GM19043 (cell line): ENCODE results near the gene VPS13D.

Experiments
- ATAC-seq: cut with Tn5 transposase; IDR thresholded peaks from one replicate; pipeline ENCODE4 v1.9.1; 2021; ENCODE audit warnings: low read depth; ENCODE audit not compliant: unreplicated experiment

The VPS13D gene

GRCh38 chr1:12556368-12556930 lies 326.6 kb downstream of the VPS13D start:
- ATAC-seq, result no peak

GRCh38 chr1:12556957-12557935 lies 327.4 kb downstream of the VPS13D start:
- ATAC-seq, result no peak

GRCh38 chr1:12561121-12561520 lies 331.3 kb downstream of the VPS13D start:
- no peak for ATAC-seq
